Subcutaneous adipose tissue (tissue), 4 donors: ENCODE data around the gene EPB41L2. TPM values are rescaled to one million over a fixed set of nuclear protein-coding genes. Genes with fewer than 3 reads are reported as not detected.

ENCODE experiments used
- total RNA-seq, 4 donors: library from RNA; depleted of rRNA; stranded (reverse); fragments of >200 nt; gene quantifications; one replicate each; pipeline ENCODE4 v1.1.0, GENCODE V29; 2016
- TF ChIP-seq, protein P1 (sequence below): fragments of 450-650 bp; IDR thresholded peaks from one replicate; pipeline ENCODE4 v1.5.1; 2016; ENCODE audit warnings: low read depth, mild to moderate bottlenecking, control low read depth, antibody characterized with exemption, moderate library complexity

The EPB41L2 gene
- total RNA-seq, 4 donors from 2014 or later = 124 to 189 (median 160) TPM

DNA sequence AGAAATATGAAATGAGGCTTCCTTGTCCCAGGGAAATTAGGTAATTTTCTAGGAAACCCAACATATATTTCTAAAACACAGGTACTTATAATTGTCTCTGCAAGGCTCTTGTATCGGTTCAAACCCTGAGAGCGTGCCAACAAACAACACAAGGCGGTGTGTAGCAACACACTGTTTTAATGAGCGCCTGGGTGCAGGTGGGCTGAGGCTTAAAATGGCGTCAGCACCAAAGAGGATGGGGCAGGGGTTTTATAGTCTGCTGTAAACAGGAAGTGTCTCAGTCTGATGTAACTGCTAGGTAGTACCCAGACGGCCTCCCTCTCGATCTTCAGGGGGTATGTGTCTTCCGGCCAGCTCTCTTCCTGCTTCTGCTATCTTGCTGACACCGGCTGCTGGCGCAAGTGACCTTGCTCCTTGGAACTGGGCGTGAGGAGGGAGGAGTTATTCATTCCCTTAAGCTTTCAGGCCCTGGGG, 69.7 kb downstream of the EPB41L2 start:
- TF ChIP-seq, protein P1, sequence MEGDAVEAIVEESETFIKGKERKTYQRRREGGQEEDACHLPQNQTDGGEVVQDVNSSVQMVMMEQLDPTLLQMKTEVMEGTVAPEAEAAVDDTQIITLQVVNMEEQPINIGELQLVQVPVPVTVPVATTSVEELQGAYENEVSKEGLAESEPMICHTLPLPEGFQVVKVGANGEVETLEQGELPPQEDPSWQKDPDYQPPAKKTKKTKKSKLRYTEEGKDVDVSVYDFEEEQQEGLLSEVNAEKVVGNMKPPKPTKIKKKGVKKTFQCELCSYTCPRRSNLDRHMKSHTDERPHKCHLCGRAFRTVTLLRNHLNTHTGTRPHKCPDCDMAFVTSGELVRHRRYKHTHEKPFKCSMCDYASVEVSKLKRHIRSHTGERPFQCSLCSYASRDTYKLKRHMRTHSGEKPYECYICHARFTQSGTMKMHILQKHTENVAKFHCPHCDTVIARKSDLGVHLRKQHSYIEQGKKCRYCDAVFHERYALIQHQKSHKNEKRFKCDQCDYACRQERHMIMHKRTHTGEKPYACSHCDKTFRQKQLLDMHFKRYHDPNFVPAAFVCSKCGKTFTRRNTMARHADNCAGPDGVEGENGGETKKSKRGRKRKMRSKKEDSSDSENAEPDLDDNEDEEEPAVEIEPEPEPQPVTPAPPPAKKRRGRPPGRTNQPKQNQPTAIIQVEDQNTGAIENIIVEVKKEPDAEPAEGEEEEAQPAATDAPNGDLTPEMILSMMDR = no peak

DNA sequence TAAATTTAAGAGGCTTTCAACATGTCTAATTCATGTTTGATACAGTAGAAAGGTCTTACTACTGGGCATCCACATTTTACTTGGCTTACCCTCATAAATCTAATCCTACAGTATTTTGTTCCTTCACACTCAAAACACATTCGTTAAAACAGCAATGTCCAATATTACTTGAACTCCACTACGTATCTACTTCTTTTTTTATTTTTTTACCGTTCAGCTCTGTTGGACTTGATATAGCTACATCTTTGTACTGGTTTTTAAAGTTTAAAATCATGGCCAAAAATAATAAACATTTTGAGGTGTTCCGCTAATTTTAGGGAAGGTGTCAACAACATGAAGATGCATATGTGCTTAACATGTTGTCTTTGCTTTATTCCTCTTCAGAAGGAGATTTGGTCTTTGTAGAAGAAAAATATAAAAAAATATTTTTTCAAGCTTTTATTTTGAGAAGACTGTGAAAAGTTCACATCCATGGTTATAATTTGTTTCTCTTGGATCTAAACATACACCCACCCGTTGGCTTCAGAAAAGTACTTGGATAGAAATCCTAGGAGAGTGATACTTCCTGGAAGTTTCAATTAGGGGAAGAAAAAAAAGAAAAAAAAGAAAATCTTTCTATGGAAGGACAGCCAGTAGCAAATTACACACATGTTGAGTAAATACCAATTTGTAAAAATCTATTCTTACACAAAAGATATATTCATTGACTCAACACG, 71.5 kb downstream of the EPB41L2 start:
- TF ChIP-seq, protein P1 = no peak

DNA sequence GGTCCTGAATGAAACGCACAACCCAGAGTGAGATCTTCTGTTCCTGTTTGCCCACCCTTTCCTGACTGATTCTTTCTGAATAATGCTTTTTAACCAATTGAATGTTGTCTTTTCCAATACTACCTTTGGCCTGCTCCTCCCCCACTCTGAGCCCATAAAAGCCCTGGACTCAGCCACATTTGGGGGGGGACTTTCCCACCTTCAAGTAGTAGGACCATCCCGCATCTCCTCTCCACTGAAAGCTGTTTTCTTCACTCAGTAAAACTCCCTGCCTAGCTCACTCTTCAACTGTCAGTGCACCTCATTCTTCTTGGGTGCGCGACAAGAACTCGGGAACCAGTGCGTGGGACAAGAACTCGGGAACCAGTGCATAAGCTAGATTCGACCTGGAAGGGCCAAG, 77.9 kb downstream of the EPB41L2 start:
- TF ChIP-seq, protein P1 = no peak

DNA sequence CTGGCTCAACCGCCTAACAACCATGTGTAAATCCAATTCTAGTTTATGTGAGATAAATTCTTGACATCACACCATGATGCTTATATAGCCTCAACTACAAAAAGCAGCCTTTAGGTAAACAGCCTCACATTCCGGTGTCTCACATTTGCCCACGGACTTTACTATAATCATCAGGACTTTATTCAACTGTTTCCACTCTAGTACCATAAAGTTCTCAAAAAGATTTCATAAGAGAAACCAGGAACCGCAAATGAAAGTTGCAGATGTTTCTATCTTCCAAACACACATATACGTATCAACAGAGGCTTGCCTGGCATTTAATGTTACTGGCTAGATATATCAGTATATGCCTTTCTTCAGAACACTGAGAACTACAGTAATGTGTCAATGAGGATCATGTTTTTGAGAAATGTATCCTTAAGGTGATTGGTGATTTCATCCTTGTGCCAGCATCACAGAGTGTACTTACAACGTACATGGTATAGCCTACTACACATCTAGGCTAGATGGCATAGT, 80.0 kb downstream of the EPB41L2 start:
- TF ChIP-seq, protein P1 = no peak

DNA sequence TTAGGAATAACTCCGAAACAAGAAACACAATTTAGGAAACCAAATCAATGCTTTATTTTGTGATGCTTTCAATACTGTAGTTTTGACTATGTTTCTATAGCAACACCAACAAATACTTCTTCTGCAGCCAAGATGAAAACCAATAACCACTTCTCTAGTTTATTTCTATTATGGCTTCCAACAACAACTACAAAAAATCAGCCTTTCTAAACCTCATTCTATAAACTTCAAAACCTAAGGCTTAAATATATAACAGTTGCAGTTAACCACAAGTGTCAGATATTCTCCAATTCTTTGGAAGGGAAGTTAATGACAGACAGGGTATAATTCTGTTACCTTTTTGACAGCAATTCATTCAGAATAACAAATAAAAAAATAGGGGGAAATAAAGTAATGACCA, 80.9 kb downstream of the EPB41L2 start:
- TF ChIP-seq, protein P1 = no peak

DNA sequence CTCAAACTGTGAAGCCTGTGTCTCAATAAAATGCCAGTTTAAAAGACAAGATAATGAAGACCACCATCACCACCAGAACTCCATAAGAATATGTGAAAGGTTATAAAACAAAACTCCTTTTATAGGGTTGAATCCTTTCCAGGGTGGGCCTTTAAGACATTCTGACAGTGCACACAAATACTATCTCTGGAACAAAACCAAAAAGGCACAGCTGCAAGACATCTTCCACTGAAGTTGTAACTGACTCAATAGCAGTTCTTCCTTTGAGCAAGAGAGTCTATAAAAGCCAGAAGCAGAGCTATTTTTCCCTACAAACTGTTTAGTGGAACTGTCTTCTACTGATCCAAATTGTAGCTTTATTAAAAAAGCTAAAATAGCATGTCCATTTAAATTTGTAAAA, 81.6 kb downstream of the EPB41L2 start:
- TF ChIP-seq, protein P1 = no peak

DNA sequence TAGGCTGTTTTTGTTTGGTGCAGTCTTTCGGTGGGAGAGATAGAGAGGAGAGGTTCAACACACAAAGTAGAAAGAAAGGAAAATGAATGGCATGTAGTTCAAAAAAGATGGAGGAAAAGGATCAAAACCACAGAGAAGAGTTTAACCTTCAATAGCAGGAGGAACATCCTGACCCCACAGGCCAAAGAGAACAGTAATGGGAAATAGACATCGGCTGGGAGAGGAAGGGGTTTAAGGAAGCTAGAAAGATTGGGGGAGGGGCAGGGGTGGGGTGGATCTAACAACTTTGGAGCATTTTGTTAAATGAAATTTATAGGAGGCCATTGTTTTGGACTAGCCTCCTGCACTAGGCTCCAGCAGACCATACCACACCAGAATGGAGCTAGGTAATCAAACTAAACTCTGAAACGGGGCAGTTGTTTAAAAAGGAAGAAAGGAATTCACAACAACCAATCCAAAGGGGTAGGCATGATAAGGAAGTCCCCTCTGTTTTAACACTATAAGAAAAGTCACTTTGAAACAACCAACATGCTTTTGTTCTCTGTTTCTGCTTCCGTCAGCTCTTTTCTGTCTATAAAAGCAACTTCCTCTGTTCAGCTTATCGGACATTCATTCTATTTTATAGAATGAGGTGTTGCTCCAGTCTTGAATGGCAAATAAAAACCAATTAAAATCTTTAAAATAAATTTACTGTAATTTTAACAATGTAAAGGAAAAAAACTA, 82.6 kb downstream of the EPB41L2 start:
- TF ChIP-seq, protein P1 = no peak
